Thyroid gland (tissue), 4 donors: ENCODE results near the gene SSC4D. TPM values are rescaled to one million over a fixed set of nuclear protein-coding genes. Genes with fewer than 3 reads are reported as not detected.
"Not testable (repeated sequence)": the region's sequence is repeated elsewhere in the genome, so short reads cannot be mapped to it uniquely, and the experiment has no call there.

Experiments
- DNase-seq, 2 donors: peaks; one replicate each; pipeline ENCODE4 v3.0.0-alpha.2; 2019
- H3K27ac ChIP-seq, 3 donors: fragments of 200-600 bp; sonication (generic); 1 replicate in 2 of 3; 2 replicates in 1 of 3; pipeline ENCODE4 v1.5.1; 2016 to 2019; ENCODE audit warnings: mild to moderate bottlenecking in 1 of 3, moderate library complexity in 1 of 3
- H3K27me3 ChIP-seq: fragments of 200-600 bp; sonication (generic); one replicate; pipeline ENCODE4 v1.5.1; 2019
- H3K36me3 ChIP-seq, 2 donors: fragments of 200-600 bp; sonication (generic); one replicate each; pipeline ENCODE4 v1.5.1; 2016 to 2019
- H3K4me1 ChIP-seq, 2 donors: fragments of 200-600 bp; sonication (generic); one replicate each; pipeline ENCODE4 v1.5.1; 2017 to 2019
- H3K4me3 ChIP-seq, 3 donors: fragments of 200-600 bp; sonication (generic); replicated peaks in 1 of 3; 1 replicate in 2 of 3; 2 replicates in 1 of 3; pipeline ENCODE4 v1.5.1; 2016; ENCODE audit warnings: mild to moderate bottlenecking in 1 of 3
- H3K9me3 ChIP-seq: fragments of 200-600 bp; sonication (generic); one replicate; pipeline ENCODE4 v1.5.1; 2017
- CTCF ChIP-seq, 6 experiments: fragments of 200-600 bp in 3 of 6; fragments of 450-650 bp in 3 of 6; sonication (generic) in 3 of 6; IDR thresholded peaks; one replicate each; pipeline ENCODE4 v1.5.1; 2016 to 2019; ENCODE audit warnings: antibody characterized with exemption in 6 of 6, mild to moderate bottlenecking in 2 of 6, inconsistent platforms in 1 of 6, moderate library complexity in 1 of 6
- POLR2A ChIP-seq, 2 donors: fragments of 450-650 bp; IDR thresholded peaks; one replicate each; pipeline ENCODE4 v1.6.1; 2017; ENCODE audit warnings: antibody characterized with exemption in 2 of 2, mild to moderate bottlenecking in 2 of 2, moderate library complexity in 1 of 2
- WGBS, 2 donors: methylation state at CpG; one replicate each; pipeline ENCODE4 v1.1.5; 2017; 5-methylcytosine and 5-hydroxymethylcytosine counted together
- intact Hi-C: fragments of 100-400 bp; cut with DNase I; formaldehyde crosslinking; loops from one replicate; pipeline ENCODE4 v1.15.1; 2023
- total RNA-seq, 4 donors: library from RNA; depleted of rRNA; stranded (reverse); fragments of >200 nt; gene quantifications; one replicate each; pipeline ENCODE4 v1.2.3, GENCODE V29; 2016

SSC4D gene
- total RNA-seq, 4 donors from 2014 or later: 3.6 to 14.0 (median 13.4) TPM

GRCh38 chr7:76423666-76424412 lies 14.3 kb upstream of the SSC4D start:
- intact Hi-C loops: no loop called here
- H3K27me3 ChIP-seq: no peaks in the 10 kb centered on the region
- no peak for DNase-seq

GRCh38 chr7:76421097-76421496 lies 11.6 kb upstream of the SSC4D start:
- peaks cover 4 to 11% of the 10 kb centered on the region in 2 donors for H3K4me1 ChIP-seq
- 84 to 94% methylated on average over 6 of the region's 6 CpGs for WGBS, 2 donors
- H3K27ac ChIP-seq, H3K36me3 ChIP-seq, H3K9me3 ChIP-seq, intact Hi-C loops, H3K27me3 ChIP-seq, DNase-seq, H3K4me3 ChIP-seq: not testable (repeated sequence)

More at GRCh38 chr7:76423666-76424412, 14.3 kb upstream of the SSC4D start:
- WGBS, 2 donors: 50 to 66% methylated on average over 15 of the region's 15 CpGs
- TF ChIP-seq CTCF (IDR thresholded peaks at IDR 0.05): no peak
- TF ChIP-seq POLR2A (IDR thresholded peaks at IDR 0.05): no peak
- Histone ChIP-seq H3K27ac (no peak overlapping the region), H3K4me3 (no peak overlapping the region), H3K36me3 (no peaks in the 10 kb centered on the region), H3K9me3 (no peaks in the 10 kb centered on the region), H3K4me1 (peaks cover 4 to 11% of the 10 kb centered on the region in 2 donors)

- H3K36me3 ChIP-seq, DNase-seq, H3K27me3 ChIP-seq, H3K4me3 ChIP-seq, H3K9me3 ChIP-seq, intact Hi-C loops, H3K4me1 ChIP-seq, H3K27ac ChIP-seq: not testable (repeated sequence)
- 92 to 94% methylated on average over 10 of the region's 10 CpGs for WGBS, 2 donors
Observed at GRCh38 chr7:76417654-76418310, 8.3 kb upstream of the SSC4D start.

- no peak overlapping the region for H3K4me3 ChIP-seq
- no peak for DNase-seq
- TF ChIP-seq POLR2A (IDR thresholded peaks at IDR 0.05): no peak
- TF ChIP-seq CTCF (IDR thresholded peaks at IDR 0.05): no peak
- no peaks in the 10 kb centered on the region for H3K27me3 ChIP-seq
- no peaks in the 10 kb centered on the region for H3K36me3 ChIP-seq
- no peak overlapping the region for H3K27ac ChIP-seq
- intact Hi-C loops: no loop called here
- WGBS, 2 donors: 82 to 84% methylated on average over 5 of the region's 5 CpGs
- H3K9me3 ChIP-seq: no peaks in the 10 kb centered on the region
- no peaks in the 10 kb centered on the region for H3K4me1 ChIP-seq
Observed at GRCh38 chr7:76412249-76412648, 2.8 kb upstream of the SSC4D start.

GRCh38 chr7:76411626-76412025 lies 2.1 kb upstream of the SSC4D start:
- no peak for TF ChIP-seq POLR2A (IDR thresholded peaks at IDR 0.05)
- TF ChIP-seq CTCF (IDR thresholded peaks at IDR 0.05): no peak
- DNase-seq: no peak
- H3K9me3 ChIP-seq: no peaks in the 10 kb centered on the region
- no peak overlapping the region for H3K4me3 ChIP-seq
- no peaks in the 10 kb centered on the region for H3K27me3 ChIP-seq
- H3K4me1 ChIP-seq: no peaks in the 10 kb centered on the region
- no peak overlapping the region for H3K27ac ChIP-seq
- intact Hi-C loops: no loop called here
- 73 to 82% methylated on average over 1 of the region's 1 CpG for WGBS, 2 donors
- H3K36me3 ChIP-seq: no peaks in the 10 kb centered on the region

GRCh38 chr7:76408121-76408560 lies 1.4 kb downstream of the SSC4D start:
- H3K27ac ChIP-seq: no peak overlapping the region

More at GRCh38 chr7:76408121-76408560, 1.4 kb downstream of the SSC4D start:
- no peaks in the 10 kb centered on the region for H3K36me3 ChIP-seq
- H3K27me3 ChIP-seq: no peaks in the 10 kb centered on the region
- no peaks in the 10 kb centered on the region for H3K4me1 ChIP-seq
- no peak overlapping the region for H3K4me3 ChIP-seq
- no peak for DNase-seq
- intact Hi-C loops: no loop called here
- TF ChIP-seq CTCF (IDR thresholded peaks at IDR 0.05): no peak
- H3K9me3 ChIP-seq: no peaks in the 10 kb centered on the region
